ENCODE data around the gene MAL. TPM values are rescaled to one million over a fixed set of nuclear protein-coding genes. Genes with fewer than 3 reads are reported as not detected.

The MAL gene
- total RNA-seq, 1 donor from 2014 or later, result not detected

- Mint-ChIP-seq H3K4me3 (ENCODE audit: unreplicated experiment) (no peak overlapping the region), H3K36me3 (ENCODE audit: unreplicated experiment) (no peaks in the 10 kb centered on the region), H3K9me3 (ENCODE audit: unreplicated experiment) (no peaks in the 10 kb centered on the region), H3K27me3 (ENCODE audit: unreplicated experiment) (no peaks in the 10 kb centered on the region), H3K27ac (ENCODE audit: unreplicated experiment) (no peak overlapping the region), H3K4me1 (ENCODE audit: unreplicated experiment) (no peaks in the 10 kb centered on the region)
- DNase-seq (ENCODE audit: extremely low spot score, unreplicated experiment), result no peak
- TF ChIP-seq CTCF (IDR thresholded peaks at IDR 0.05), result no peak
Observed at GRCh38 chr2:94996305-94997100, 29.0 kb upstream of the MAL start.

- Mint-ChIP-seq H3K4me3 (ENCODE audit: unreplicated experiment) (no peak overlapping the region), H3K36me3 (ENCODE audit: unreplicated experiment) (no peaks in the 10 kb centered on the region), H3K4me1 (ENCODE audit: unreplicated experiment) (no peaks in the 10 kb centered on the region), H3K27me3 (ENCODE audit: unreplicated experiment) (peaks cover 5% of the 10 kb centered on the region), H3K9me3 (ENCODE audit: unreplicated experiment) (no peaks in the 10 kb centered on the region), H3K27ac (ENCODE audit: unreplicated experiment) (no peak overlapping the region)
- DNase-seq (ENCODE audit: extremely low spot score, unreplicated experiment), result no peak
- no peak for TF ChIP-seq CTCF (IDR thresholded peaks at IDR 0.05)
Observed at GRCh38 chr2:94997981-94998930, 27.3 kb upstream of the MAL start.

DNA sequence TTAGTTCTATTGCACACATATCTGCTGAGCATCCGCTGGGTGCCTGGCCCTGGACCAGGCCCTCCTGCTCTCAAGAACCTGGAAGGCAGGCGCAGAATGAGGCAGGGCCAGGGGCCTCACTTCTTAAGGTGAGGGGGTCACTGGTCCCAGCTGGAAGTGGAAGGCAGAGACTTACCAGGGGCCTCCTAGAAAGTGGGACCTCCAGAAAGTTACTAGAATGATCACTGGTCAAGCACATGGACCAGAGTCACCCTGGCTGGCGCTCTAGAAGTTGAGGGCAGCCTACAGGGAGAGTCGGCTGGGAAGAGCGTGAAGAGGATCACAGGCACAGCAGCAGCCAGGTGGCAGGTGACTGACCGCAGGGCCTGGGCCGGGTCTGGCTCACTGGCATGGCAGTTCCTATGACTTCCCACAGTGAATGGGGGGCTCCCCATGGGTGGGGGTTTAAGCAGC is 26.1 kb upstream of the MAL start:
- H3K4me1 Mint-ChIP-seq (ENCODE audit: unreplicated experiment), result peaks cover 2% of the 10 kb centered on the region
- no peak for TF ChIP-seq CTCF (IDR thresholded peaks at IDR 0.05)
- no peak for DNase-seq (ENCODE audit: extremely low spot score, unreplicated experiment)
- H3K27me3 Mint-ChIP-seq (ENCODE audit: unreplicated experiment), result peaks cover 9% of the 10 kb centered on the region
- H3K9me3 Mint-ChIP-seq (ENCODE audit: unreplicated experiment), result no peaks in the 10 kb centered on the region
- no peak overlapping the region for H3K27ac Mint-ChIP-seq (ENCODE audit: unreplicated experiment)
- H3K36me3 Mint-ChIP-seq (ENCODE audit: unreplicated experiment), result no peaks in the 10 kb centered on the region
- no peak overlapping the region for H3K4me3 Mint-ChIP-seq (ENCODE audit: unreplicated experiment)

DNA sequence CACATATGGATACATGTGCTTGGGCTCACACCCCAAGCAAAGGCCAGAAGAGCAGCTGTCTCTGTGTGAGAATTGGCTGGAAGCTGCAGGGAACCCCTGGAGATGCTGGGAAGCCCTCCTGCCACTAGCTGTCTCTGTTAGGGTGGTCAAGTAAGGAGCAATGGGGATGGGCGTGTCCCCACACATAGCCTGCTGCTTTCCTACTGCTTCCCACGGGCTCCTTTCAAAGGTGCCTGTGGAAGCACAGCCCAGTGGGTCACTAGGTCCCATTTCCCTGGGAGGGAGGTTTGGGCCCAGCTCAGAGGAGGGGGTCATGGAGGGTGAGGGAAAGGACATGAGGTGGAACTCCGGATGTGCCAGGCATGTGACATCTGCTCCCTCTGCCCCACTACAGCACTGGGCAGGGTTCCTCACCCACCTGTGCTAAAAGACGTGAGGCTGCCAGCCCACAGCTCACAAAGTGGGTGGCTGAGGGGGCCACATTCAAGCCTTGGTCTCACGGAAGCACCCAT is 24.4 kb upstream of the MAL start:
- Mint-ChIP-seq H3K27ac (ENCODE audit: unreplicated experiment) (no peak overlapping the region), H3K9me3 (ENCODE audit: unreplicated experiment) (no peaks in the 10 kb centered on the region)

More for the DNA sequence above, 24.4 kb upstream of the MAL start:
- Mint-ChIP-seq H3K36me3 (ENCODE audit: unreplicated experiment) (no peaks in the 10 kb centered on the region), H3K27me3 (ENCODE audit: unreplicated experiment) (peaks cover 10% of the 10 kb centered on the region), H3K4me3 (ENCODE audit: unreplicated experiment) (no peak overlapping the region), H3K4me1 (ENCODE audit: unreplicated experiment) (peaks cover 3% of the 10 kb centered on the region)
- no peak for TF ChIP-seq CTCF (IDR thresholded peaks at IDR 0.05)
- no peak for DNase-seq (ENCODE audit: extremely low spot score, unreplicated experiment)

Measured in osteocyte (in vitro differentiated cells).